G401 (cell line): ENCODE data around the gene LSM3. TPM values are rescaled to one million over a fixed set of nuclear protein-coding genes. Genes with fewer than 3 reads are reported as not detected.

Source experiments
- DNase-seq: peaks from one replicate; pipeline ENCODE4 v3.0.0-alpha.2; 2015; ENCODE audit warnings: low spot score
- in situ Hi-C: cut with HindIII; loops from 2 replicates; pipeline ENCODE4 v1.10.0; 2016; ENCODE audit warnings: low sequenced_read_pairs, mixed read lengths
- total RNA-seq: library from RNA; depleted of rRNA; stranded (reverse); fragments of >200 nt; shearing (Covaris generic); gene quantifications from 2 replicates; pipeline ENCODE4 v1.2.3, GENCODE V29; 2014

Gene LSM3
- total RNA-seq, 1 experiment from 2014 or later: 33.1 TPM

GRCh38 chr3:14154276-14154675, 24.3 kb upstream of the LSM3 start:
- in situ Hi-C loops: no loop called here
- DNase-seq: no peak

- in situ Hi-C loops: no loop called here
- no peak for DNase-seq
Measured at GRCh38 chr3:14154895-14155440, 23.6 kb upstream of the LSM3 start.

- in situ Hi-C loops: no loop called here
- DNase-seq: no peak
Measured at GRCh38 chr3:14156201-14156600, 22.4 kb upstream of the LSM3 start.

- in situ Hi-C loops: no loop called here
- no peak for DNase-seq
Measured at GRCh38 chr3:14156843-14157561, 21.6 kb upstream of the LSM3 start.

- no peak for DNase-seq
Measured at GRCh38 chr3:14157951-14158350, 20.7 kb upstream of the LSM3 start.

GRCh38 chr3:14158370-14158769, 20.2 kb upstream of the LSM3 start:
- DNase-seq: no peak
- in situ Hi-C loops: no loop called here

More at GRCh38 chr3:14157951-14158350, 20.7 kb upstream of the LSM3 start:
- in situ Hi-C loops: no loop called here

GRCh38 chr3:14159426-14159825, 19.2 kb upstream of the LSM3 start:
- no peak for DNase-seq
- in situ Hi-C loops: no loop called here

- DNase-seq: no peak
- in situ Hi-C loops: no loop called here
Measured at GRCh38 chr3:14161282-14161681, 17.3 kb upstream of the LSM3 start.

- in situ Hi-C loops: no loop called here
- no peak for DNase-seq
Measured at GRCh38 chr3:14162178-14162577, 16.4 kb upstream of the LSM3 start.

GRCh38 chr3:14166877-14167603, 11.6 kb upstream of the LSM3 start:
- in situ Hi-C loops: no loop called here

GRCh38 chr3:14169435-14169834, 9.2 kb upstream of the LSM3 start:
- in situ Hi-C loops: no loop called here
- DNase-seq: no peak

More at GRCh38 chr3:14166877-14167603, 11.6 kb upstream of the LSM3 start:
- no peak for DNase-seq

- no peak for DNase-seq
- in situ Hi-C loops: no loop called here
Measured at GRCh38 chr3:14169871-14170270, 8.7 kb upstream of the LSM3 start.

- in situ Hi-C loops: no loop called here
Measured at GRCh38 chr3:14170531-14171159, 8.0 kb upstream of the LSM3 start.

GRCh38 chr3:14172496-14172895, 6.1 kb upstream of the LSM3 start:
- in situ Hi-C loops: no loop called here
- no peak for DNase-seq

More at GRCh38 chr3:14170531-14171159, 8.0 kb upstream of the LSM3 start:
- no peak for DNase-seq

GRCh38 chr3:14174483-14174882, 4.1 kb upstream of the LSM3 start:
- in situ Hi-C loops: no loop called here
- no peak for DNase-seq

- in situ Hi-C loops: no loop called here
- DNase-seq: no peak
Measured at GRCh38 chr3:14175383-14176037, 3.1 kb upstream of the LSM3 start.

GRCh38 chr3:14177580-14178246, 904 bp upstream of the LSM3 start:
- in situ Hi-C loops: no loop called here

GRCh38 chr3:14179114-14179465, 473 bp downstream of the LSM3 start:
- no peak for DNase-seq
- in situ Hi-C loops: no loop called here

More at GRCh38 chr3:14177580-14178246, 904 bp upstream of the LSM3 start:
- DNase-seq: peak; percentile 49

- in situ Hi-C loops: no loop called here
Measured at GRCh38 chr3:14179795-14180194, 1.2 kb downstream of the LSM3 start.

More at GRCh38 chr3:14179795-14180194, 1.2 kb downstream of the LSM3 start:
- no peak for DNase-seq
